ENCODE data around the gene GBA2.

The GBA2 gene

GRCh38 chr9:35748858-35749514 is at the start of gene GBA2, which contains the start of gene RGP1:
TSS of gene GBA2 (minus strand) at chr9:35749228. CDS start at chr9:35748704, 524 bp downstream.
TSS of gene RGP1 (plus strand) at chr9:35749287. CDS start at chr9:35749756, 469 bp downstream.
- DNase-seq: no peak

GRCh38 chr9:35797311-35798109 is 48.5 kb upstream of the GBA2 start:
- no peak for DNase-seq

GRCh38 chr9:35795695-35796094 is 46.7 kb upstream of the GBA2 start:
- DNase-seq: no peak

GRCh38 chr9:35793461-35793860 is 44.4 kb upstream of the GBA2 start:
- DNase-seq: no peak

- DNase-seq: no peak
These were observed 43.8 kb upstream of the GBA2 start for GRCh38 chr9:35792826-35793225.

- DNase-seq: no peak
These were observed 43.2 kb upstream of the GBA2 start for GRCh38 chr9:35792024-35792813.

- no peak for DNase-seq
These were observed 42.4 kb upstream of the GBA2 start, which contains the start of gene NPR2 for GRCh38 chr9:35791297-35791921. TSS of gene NPR2 (plus strand) at chr9:35791591. CDS start at chr9:35792409, 818 bp downstream.

GRCh38 chr9:35790385-35791296 is 41.6 kb upstream of the GBA2 start:
- DNase-seq: peak; percentile 29

GRCh38 chr9:35790025-35790384 is 41.0 kb upstream of the GBA2 start:
- no peak for DNase-seq

GRCh38 chr9:35789541-35789940 is 40.5 kb upstream of the GBA2 start:
- DNase-seq: no peak

- no peak for DNase-seq
These were observed 34.4 kb upstream of the GBA2 start for GRCh38 chr9:35783418-35783817.

- no peak for DNase-seq
These were observed 32.0 kb upstream of the GBA2 start for GRCh38 chr9:35781066-35781465.

GRCh38 chr9:35778496-35778895 is 29.5 kb upstream of the GBA2 start:
- DNase-seq: no peak

- DNase-seq: no peak
These were observed 27.0 kb upstream of the GBA2 start for GRCh38 chr9:35776018-35776417.

- DNase-seq: no peak
These were observed 26.0 kb upstream of the GBA2 start for GRCh38 chr9:35774907-35775635.

GRCh38 chr9:35771943-35772342 is 22.9 kb upstream of the GBA2 start:
- no peak for DNase-seq

GRCh38 chr9:35771534-35771933 is 22.5 kb upstream of the GBA2 start:
- no peak for DNase-seq

- DNase-seq: no peak
These were observed 22.0 kb upstream of the GBA2 start for GRCh38 chr9:35771075-35771433.

- no peak for DNase-seq
These were observed 20.7 kb upstream of the GBA2 start for GRCh38 chr9:35769763-35770162.

- no peak for DNase-seq
These were observed 18.4 kb upstream of the GBA2 start for GRCh38 chr9:35767458-35767857.

GRCh38 chr9:35766997-35767396 is 18.0 kb upstream of the GBA2 start:
- DNase-seq: no peak

Measured in NCI-H1417 treated with DMSO at 0.1 percent for 48 hours (cell line).